ENCODE data around the gene IFT57. TPM values are rescaled to one million over a fixed set of nuclear protein-coding genes. Genes with fewer than 3 reads are reported as not detected.

The IFT57 gene
- total and polyA plus RNA-seq, 2 experiments from 2014 or later: 28.6 to 49.0 TPM

- no peaks in the 10 kb centered on the region for H3K79me2 ChIP-seq (replicated peaks; ENCODE audit: insufficient read depth)
- no peak overlapping the region for H3K27ac ChIP-seq (ENCODE audit: low read depth)
- H3K36me3 Mint-ChIP-seq (ENCODE audit: low read depth): no peaks in the 10 kb centered on the region
- DNase-seq (ENCODE audit: low spot score) (no peak), ATAC-seq (peak; percentile 53)
- no peaks in the 10 kb centered on the region; the same call in 2 of the 3 replicates for H3K9me3 Mint-ChIP-seq
- H3K4me3 ChIP-seq: no peak overlapping the region
- H3K9me2 ChIP-seq (ENCODE audit: insufficient read depth): no peaks in the 10 kb centered on the region
- peaks cover 4% of the 10 kb centered on the region; the same call in 1 of the 3 replicates for H3K4me1 Mint-ChIP-seq
- H3K27me3 ChIP-seq (ENCODE audit: insufficient read depth): no peaks in the 10 kb centered on the region
- H3F3A ChIP-seq (replicated peaks; ENCODE audit: low read depth): no peaks in the 10 kb centered on the region
- no peak overlapping the region for H3K4me2 ChIP-seq
- H3K4me1 ChIP-seq (ENCODE audit: insufficient read depth): no peaks in the 10 kb centered on the region
- TF ChIP-seq JUNB (IDR thresholded peaks at IDR 0.05; ENCODE audit: unreplicated experiment): no peak
- TF ChIP-seq NANOG (IDR thresholded peaks at IDR 0.05; ENCODE audit: borderline replicate concordance): no peak
- no peak for TF ChIP-seq EZH2phosphoT487 (IDR thresholded peaks at IDR 0.05; ENCODE audit: unreplicated experiment)
- TF ChIP-seq CREB1 (CRISPR knock-in tag; IDR thresholded peaks at IDR 0.05; ENCODE audit: low read depth): no peak
- TF ChIP-seq CTCF (conservative IDR thresholded peaks at IDR 0.05; ENCODE audit: low read depth in 2 of 2): no peak
- TF ChIP-seq REST (IDR thresholded peaks at IDR 0.05; ENCODE audit: unreplicated experiment): no peak
- TF ChIP-seq POLR2AphosphoS5 (IDR thresholded peaks at IDR 0.05; ENCODE audit: low read depth): no peak
- no peak for TF ChIP-seq ZNF462 (CRISPR knock-in tag; IDR thresholded peaks at IDR 0.05)
- no peak for TF ChIP-seq ETS1 (IDR thresholded peaks at IDR 0.05)
- TF ChIP-seq ZNF331 (CRISPR knock-in tag; IDR thresholded peaks at IDR 0.05; ENCODE audit: low read depth): no peak
- no peak for TF ChIP-seq STAT1 (IDR thresholded peaks at IDR 0.05; ENCODE audit: unreplicated experiment)
- no peak for TF ChIP-seq ZNF114 (CRISPR knock-in tag; IDR thresholded peaks at IDR 0.05)
- H3K36me3 ChIP-seq (ENCODE audit: insufficient read depth): no peaks in the 10 kb centered on the region
- no peaks in the 10 kb centered on the region for H3K27me3 Mint-ChIP-seq (ENCODE audit: insufficient read depth, low read depth, poor library complexity)
- peak overlapping the region; percentile 85; the same call in 1 of the 2 replicates for H2AFZ ChIP-seq
- H3K4me3 Mint-ChIP-seq: no peak overlapping the region
- no peak overlapping the region for H3K27ac Mint-ChIP-seq
- H4K20me1 ChIP-seq (replicated peaks; ENCODE audit: insufficient read depth): no peaks in the 10 kb centered on the region
Measured at GRCh38 chr3:108113975-108114374, 108.2 kb downstream of the IFT57 start.

Data from GM23338 (cell line).